ENCODE measurements around the gene STK32C. TPM values are rescaled to one million over a fixed set of nuclear protein-coding genes. Genes with fewer than 3 reads are reported as not detected.

The STK32C gene
- total RNA-seq, 4 donors from 2014 or later: 9.4 to 18.1 (median 16.2) TPM

DNA sequence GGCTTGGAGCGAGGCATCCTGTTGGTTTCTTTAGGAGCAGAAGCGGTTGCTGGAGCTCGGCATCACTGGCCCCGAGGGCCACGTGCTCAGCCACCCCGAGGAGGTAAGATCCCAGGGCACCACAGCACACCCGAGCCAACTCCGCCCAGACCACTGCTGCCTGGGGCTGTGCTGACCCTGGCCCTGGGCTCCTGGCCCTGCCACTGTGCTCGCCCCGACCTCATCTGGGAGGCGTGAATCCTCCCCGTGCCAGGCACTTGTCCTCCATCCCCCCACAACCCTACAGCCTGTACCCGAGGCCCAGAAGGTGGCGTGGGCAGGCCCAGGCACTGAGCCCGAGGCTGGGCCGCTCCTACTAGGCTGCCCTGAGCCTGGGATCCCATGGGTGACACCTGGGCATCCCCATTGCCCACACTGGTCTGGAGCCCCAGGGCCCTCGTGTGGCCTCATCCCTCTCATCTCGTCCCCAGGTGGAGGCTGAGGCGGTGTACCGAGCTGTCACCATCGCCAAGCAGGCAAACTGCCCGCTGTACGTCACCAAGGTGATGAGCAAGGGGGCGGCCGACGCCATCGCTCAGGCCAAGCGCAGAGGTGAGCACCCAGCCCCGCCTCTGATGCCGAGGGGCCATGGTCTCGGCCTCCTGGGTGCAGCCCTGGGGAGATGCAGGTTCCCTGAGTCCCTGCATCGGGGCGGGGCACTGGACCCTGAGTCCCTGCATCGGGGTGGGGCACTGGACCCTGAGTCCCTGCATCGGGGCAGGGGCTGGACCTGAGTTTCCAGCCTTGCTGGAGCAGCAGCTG is 109.2 kb downstream of the STK32C start:
- no peaks in the 10 kb centered on the region for H3K9me3 ChIP-seq
- DNase-seq (ENCODE audit: low spot score in 2 of 2): no peak
- H3K27me3 ChIP-seq: no peaks in the 10 kb centered on the region
- H3K4me1 ChIP-seq: no peaks in the 10 kb centered on the region
- H3K4me3 ChIP-seq: no peak overlapping the region
- no peak for TF ChIP-seq EP300 (IDR thresholded peaks at IDR 0.05)
- TF ChIP-seq, protein P1, sequence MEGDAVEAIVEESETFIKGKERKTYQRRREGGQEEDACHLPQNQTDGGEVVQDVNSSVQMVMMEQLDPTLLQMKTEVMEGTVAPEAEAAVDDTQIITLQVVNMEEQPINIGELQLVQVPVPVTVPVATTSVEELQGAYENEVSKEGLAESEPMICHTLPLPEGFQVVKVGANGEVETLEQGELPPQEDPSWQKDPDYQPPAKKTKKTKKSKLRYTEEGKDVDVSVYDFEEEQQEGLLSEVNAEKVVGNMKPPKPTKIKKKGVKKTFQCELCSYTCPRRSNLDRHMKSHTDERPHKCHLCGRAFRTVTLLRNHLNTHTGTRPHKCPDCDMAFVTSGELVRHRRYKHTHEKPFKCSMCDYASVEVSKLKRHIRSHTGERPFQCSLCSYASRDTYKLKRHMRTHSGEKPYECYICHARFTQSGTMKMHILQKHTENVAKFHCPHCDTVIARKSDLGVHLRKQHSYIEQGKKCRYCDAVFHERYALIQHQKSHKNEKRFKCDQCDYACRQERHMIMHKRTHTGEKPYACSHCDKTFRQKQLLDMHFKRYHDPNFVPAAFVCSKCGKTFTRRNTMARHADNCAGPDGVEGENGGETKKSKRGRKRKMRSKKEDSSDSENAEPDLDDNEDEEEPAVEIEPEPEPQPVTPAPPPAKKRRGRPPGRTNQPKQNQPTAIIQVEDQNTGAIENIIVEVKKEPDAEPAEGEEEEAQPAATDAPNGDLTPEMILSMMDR (IDR thresholded peaks at IDR 0.05): no peak
- TF ChIP-seq POLR2A (IDR thresholded peaks at IDR 0.05): no peak
- 93 to 95% methylated on average over 13 to 23 of the region's 35 CpGs for WGBS, 2 donors
- no peak overlapping the region for H3K27ac ChIP-seq
- no peaks in the 10 kb centered on the region for H3K36me3 ChIP-seq

DNA sequence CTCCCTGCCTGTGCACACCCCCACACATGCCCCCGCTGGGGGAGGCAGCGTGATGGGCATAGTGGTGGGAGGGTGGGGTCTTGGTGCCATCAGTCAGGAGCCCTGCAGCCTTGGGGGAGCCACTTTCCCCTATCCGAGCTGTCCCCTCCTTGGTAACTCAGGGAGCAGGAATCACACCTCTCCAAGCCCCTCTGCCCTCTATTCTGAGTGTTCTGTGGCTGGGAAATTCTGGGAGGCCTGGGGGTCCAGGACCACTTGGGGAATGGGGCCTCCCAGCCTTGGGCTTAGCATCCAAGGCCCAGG is 109.7 kb downstream of the STK32C start:
- no peaks in the 10 kb centered on the region for H3K27me3 ChIP-seq
- no peaks in the 10 kb centered on the region for H3K4me1 ChIP-seq
- 89% methylated on average over 3 of the region's 3 CpGs; no CpG with 5 or more reads in 1 of the 2 donors for WGBS, 2 donors
- no peaks in the 10 kb centered on the region for H3K9me3 ChIP-seq
- no peaks in the 10 kb centered on the region for H3K36me3 ChIP-seq
- DNase-seq (ENCODE audit: low spot score in 2 of 2): no peak
- TF ChIP-seq POLR2A (IDR thresholded peaks at IDR 0.05) (no peak), EP300 (IDR thresholded peaks at IDR 0.05) (no peak)
- TF ChIP-seq, protein P1 (IDR thresholded peaks at IDR 0.05): no peak
- no peak overlapping the region for H3K4me3 ChIP-seq
- H3K27ac ChIP-seq: no peak overlapping the region

DNA sequence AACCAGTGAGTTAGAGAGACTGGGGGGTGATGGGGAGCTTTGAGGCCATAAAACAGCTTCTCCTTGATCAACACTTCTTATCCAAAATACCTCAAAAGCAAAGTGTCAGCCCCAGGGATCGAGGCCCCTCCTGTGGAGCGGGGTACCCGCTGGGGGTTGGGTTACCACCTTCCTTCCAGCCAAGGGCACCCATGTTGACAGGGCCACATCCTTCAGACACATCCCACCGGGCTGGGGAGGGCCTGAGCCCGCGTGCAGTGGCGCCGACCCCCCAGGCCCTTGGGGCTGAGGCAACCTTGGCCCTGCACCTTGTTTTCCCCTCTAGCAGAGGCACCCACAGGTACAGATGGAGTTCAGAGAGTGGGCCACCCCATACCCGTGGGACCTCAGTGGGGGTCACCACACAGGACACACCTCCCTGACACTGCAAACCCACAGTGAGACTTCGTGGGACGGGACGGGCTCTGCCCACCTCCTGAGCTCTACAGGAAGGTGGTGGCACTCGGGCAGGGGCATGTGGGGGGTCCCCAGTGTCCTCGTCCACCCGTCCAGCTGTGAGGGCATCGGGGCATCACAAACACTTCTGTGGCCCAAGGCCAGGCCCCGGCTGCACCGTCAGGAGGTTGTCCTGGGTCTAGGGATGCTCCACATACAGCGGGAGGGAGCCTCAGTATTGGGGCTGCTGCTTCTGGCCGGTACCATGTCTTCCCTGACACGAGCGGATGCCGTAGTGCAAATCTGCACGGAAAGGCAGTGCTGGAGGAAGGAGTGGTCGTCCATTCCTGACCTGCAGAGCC is 110.3 kb downstream of the STK32C start:
- TF ChIP-seq EP300 (IDR thresholded peaks at IDR 0.05): no peak
- no peak for TF ChIP-seq POLR2A (IDR thresholded peaks at IDR 0.05)
- TF ChIP-seq, protein P1 (IDR thresholded peaks at IDR 0.05): no peak
- 77 to 84% methylated on average over 21 to 25 of the region's 25 CpGs for WGBS, 2 donors
- H3K4me3 ChIP-seq: no peak overlapping the region
- H3K4me1 ChIP-seq: no peaks in the 10 kb centered on the region
- H3K9me3 ChIP-seq: no peaks in the 10 kb centered on the region
- no peaks in the 10 kb centered on the region for H3K27me3 ChIP-seq
- no peak overlapping the region for H3K27ac ChIP-seq
- H3K36me3 ChIP-seq: no peaks in the 10 kb centered on the region
- DNase-seq (ENCODE audit: low spot score in 2 of 2): no peak

DNA sequence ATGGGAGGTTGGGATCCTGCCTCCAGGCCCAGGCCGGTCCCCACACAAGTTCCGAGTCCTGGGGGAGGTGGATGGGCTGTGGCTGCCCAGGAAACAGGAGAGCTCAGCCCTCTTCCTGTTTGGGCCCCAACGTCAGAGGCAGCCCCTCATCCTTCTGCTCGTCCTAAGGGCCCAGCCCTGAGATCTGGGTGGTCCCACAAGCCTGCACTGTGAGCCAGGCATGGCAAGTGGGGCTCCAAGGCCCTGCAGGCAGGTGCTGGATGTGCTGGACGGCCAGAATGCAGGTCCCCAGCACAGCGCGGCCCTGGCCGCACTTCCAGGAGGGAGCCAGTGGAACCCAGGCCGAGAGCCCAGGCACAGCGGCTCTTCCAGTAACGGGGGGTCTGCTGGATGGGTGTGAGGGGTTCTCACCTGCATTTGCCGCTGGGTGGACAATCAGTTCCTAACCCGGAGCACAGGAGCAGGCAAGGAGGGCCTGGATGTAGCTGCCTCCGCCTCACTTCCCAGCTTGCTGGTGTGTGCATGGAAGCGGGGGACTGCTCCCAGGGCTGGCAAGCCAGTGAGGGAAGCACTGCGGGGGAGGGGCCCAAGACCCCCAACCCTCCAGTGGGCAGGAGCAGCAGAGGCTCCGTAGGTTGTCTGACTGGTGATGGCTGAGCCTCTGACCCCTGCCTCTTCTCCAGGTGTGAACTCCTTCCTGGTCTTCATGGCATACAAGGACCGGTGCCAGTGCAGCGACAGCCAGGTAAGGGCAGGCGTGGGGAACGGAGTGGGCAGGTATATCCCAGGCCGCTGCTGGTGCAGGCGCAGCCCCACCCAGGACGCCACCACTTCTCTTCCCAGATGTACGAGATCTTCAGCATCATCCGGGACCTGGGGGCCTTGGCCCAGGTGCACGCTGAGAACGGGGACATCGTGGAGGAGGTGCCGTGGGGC is 111.3 kb downstream of the STK32C start:
- Histone ChIP-seq H3K4me1 (no peaks in the 10 kb centered on the region), H3K4me3 (no peak overlapping the region), H3K36me3 (no peaks in the 10 kb centered on the region), H3K27me3 (no peaks in the 10 kb centered on the region), H3K27ac (no peak overlapping the region), H3K9me3 (no peaks in the 10 kb centered on the region)
- 88 to 96% methylated on average over 23 to 27 of the region's 30 CpGs for WGBS, 2 donors
- TF ChIP-seq EP300 (IDR thresholded peaks at IDR 0.05): no peak
- TF ChIP-seq, protein P1 (IDR thresholded peaks at IDR 0.05): no peak
- no peak for TF ChIP-seq POLR2A (IDR thresholded peaks at IDR 0.05)
- DNase-seq (ENCODE audit: low spot score in 2 of 2): no peak

Data from tibial nerve (tissue), 4 donors.